ENCODE results near the gene SLC33A1. TPM values are rescaled to one million over a fixed set of nuclear protein-coding genes. Genes with fewer than 3 reads are reported as not detected.

The SLC33A1 gene
- total RNA-seq, 6 experiments from 2014 or later, result 20.7 to 31.8 (median 26.9) TPM

DNA sequence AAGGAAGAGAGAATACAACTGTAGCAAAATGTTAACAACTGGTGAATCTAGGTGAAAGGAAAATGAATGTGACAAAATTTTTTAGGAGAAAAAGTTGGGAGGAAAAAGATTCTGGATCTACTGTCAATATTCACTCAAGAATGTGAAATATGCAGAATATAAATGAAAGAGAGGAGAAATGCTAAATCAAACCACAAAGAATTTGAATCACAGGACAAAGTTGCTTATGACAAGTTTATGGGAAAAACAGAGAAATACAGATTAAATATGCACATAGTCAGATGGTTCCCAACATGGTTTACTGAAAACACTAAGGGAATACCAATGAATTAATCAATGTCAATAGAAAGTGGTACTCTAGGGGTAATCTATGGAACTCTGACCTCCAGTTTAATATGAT, 75.8 kb downstream of the SLC33A1 start:
- Mint-ChIP-seq H3K9me3 (peaks cover 8% of the 10 kb centered on the region), H3K4me3 (no peak overlapping the region), H3K4me1 (ENCODE audit: low read depth) (peaks cover 11% of the 10 kb centered on the region), H3K27me3 (ENCODE audit: insufficient read depth) (no peaks in the 10 kb centered on the region), H3K36me3 (ENCODE audit: low read depth) (peaks cover 8% of the 10 kb centered on the region), H3K27ac (no peak overlapping the region)
- DNase-seq, result no peak
- TF ChIP-seq, protein P1, sequence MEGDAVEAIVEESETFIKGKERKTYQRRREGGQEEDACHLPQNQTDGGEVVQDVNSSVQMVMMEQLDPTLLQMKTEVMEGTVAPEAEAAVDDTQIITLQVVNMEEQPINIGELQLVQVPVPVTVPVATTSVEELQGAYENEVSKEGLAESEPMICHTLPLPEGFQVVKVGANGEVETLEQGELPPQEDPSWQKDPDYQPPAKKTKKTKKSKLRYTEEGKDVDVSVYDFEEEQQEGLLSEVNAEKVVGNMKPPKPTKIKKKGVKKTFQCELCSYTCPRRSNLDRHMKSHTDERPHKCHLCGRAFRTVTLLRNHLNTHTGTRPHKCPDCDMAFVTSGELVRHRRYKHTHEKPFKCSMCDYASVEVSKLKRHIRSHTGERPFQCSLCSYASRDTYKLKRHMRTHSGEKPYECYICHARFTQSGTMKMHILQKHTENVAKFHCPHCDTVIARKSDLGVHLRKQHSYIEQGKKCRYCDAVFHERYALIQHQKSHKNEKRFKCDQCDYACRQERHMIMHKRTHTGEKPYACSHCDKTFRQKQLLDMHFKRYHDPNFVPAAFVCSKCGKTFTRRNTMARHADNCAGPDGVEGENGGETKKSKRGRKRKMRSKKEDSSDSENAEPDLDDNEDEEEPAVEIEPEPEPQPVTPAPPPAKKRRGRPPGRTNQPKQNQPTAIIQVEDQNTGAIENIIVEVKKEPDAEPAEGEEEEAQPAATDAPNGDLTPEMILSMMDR (IDR thresholded peaks at IDR 0.05), result no peak

DNA sequence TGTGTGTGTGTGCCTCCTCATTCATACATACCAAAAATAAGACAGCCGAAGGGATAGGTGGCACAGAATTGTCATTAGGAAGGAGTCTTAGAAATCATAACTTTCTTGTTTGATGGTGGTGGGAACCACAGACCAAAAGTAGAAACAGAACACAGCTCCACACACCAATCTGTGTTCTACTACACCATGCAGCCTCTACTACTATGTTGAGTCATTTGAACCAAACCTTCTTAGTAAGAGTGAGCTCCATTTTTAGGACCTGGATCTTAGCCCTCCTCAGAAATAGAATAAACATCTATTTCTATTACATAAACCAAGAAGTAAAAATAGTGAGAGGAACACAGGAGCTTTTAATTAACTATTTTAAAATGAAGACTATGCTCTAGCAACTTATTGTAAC, 81.4 kb downstream of the SLC33A1 start:
- H3K9me3 Mint-ChIP-seq, result no peaks in the 10 kb centered on the region
- DNase-seq, result no peak
- H3K36me3 Mint-ChIP-seq (ENCODE audit: low read depth), result peaks cover 19% of the 10 kb centered on the region
- no peaks in the 10 kb centered on the region; the same call in 1 of the 2 replicates for H3K27me3 Mint-ChIP-seq (ENCODE audit: insufficient read depth)
- TF ChIP-seq, protein P1 (IDR thresholded peaks at IDR 0.05), result no peak
- no peak overlapping the region for H3K27ac Mint-ChIP-seq
- no peaks in the 10 kb centered on the region for H3K4me1 Mint-ChIP-seq (ENCODE audit: low read depth)
- no peak overlapping the region for H3K4me3 Mint-ChIP-seq

DNA sequence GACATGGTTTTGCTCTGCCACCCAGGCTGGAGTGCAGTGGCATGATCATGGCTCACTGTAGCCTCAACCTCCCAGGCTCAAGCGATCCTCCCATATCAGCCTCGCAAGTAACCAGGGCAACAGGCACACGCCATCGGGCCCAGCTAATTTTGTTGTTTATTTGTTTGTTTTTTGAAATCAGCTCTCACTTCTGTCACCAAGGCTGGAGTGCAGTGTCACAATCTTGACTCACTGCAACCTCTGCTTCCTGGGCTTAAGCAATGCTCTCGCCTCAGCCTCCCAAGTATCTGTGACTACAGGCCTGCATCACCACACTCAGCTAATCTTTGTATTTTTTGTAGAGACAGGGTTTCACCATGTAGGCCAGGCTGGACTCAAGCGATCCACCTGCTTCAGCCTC, 83.1 kb downstream of the SLC33A1 start:
- no peaks in the 10 kb centered on the region; the same call in 1 of the 2 replicates for H3K27me3 Mint-ChIP-seq (ENCODE audit: insufficient read depth)
- TF ChIP-seq, protein P1 (IDR thresholded peaks at IDR 0.05), result no peak
- no peak overlapping the region for H3K4me3 Mint-ChIP-seq
- peaks cover 19% of the 10 kb centered on the region for H3K36me3 Mint-ChIP-seq (ENCODE audit: low read depth)
- H3K9me3 Mint-ChIP-seq, result no peaks in the 10 kb centered on the region
- peaks cover 3% of the 10 kb centered on the region; the same call in 1 of the 2 replicates for H3K4me1 Mint-ChIP-seq (ENCODE audit: low read depth)
- DNase-seq, result no peak
- H3K27ac Mint-ChIP-seq, result no peak overlapping the region

Other genes with a start within 250 kb of the SLC33A1 start
- not detected for gene PLCH1, start 109.4 kb downstream of the SLC33A1 start, total RNA-seq (2021; fragmentation: NEBNext Ultra II Directional; extraction: Animal tissue kit (Norgen Biotek cat#: 25700))
- gene C3orf33, start 48.1 kb downstream of the SLC33A1 start, total RNA-seq (2021; fragmentation: NEBNext Ultra II Directional; extraction: Animal tissue kit (Norgen Biotek cat#: 25700)), result 1 to 10 TPM; 3.3 to 4.5 (median 3.6) TPM
- gene GMPS, start 16.2 kb upstream of the SLC33A1 start, total RNA-seq (2021; fragmentation: NEBNext Ultra II Directional; extraction: Animal tissue kit (Norgen Biotek cat#: 25700)), result 10 to 100 TPM; 63.5 to 90.2 (median 75.0) TPM